CD4-positive, alpha-beta T cell treated with Interferon alpha-2 for 1 hour (primary cell): ENCODE measurements around the gene WDFY3.

Experiments
- DNase-seq, 2 donors: peaks; one replicate each; pipeline ENCODE4 v3.0.0-alpha.2; 2020 to 2022

WDFY3 gene

GRCh38 chr4:84907145-84907544 is 59.3 kb downstream of the WDFY3 start:
- DNase-seq: no peak

GRCh38 chr4:84905646-84906045 is 60.8 kb downstream of the WDFY3 start:
- DNase-seq: no peak

GRCh38 chr4:84901740-84902281 is 64.7 kb downstream of the WDFY3 start:
- no peak for DNase-seq

GRCh38 chr4:84901173-84901572 is 65.3 kb downstream of the WDFY3 start:
- no peak for DNase-seq

- no peak for DNase-seq
These were observed 66.9 kb downstream of the WDFY3 start for GRCh38 chr4:84899616-84900015.

GRCh38 chr4:84897516-84897915 is 69.0 kb downstream of the WDFY3 start:
- no peak for DNase-seq

GRCh38 chr4:84895283-84895682 is 71.2 kb downstream of the WDFY3 start:
- DNase-seq: no peak

- DNase-seq: no peak
These were observed 71.9 kb downstream of the WDFY3 start for GRCh38 chr4:84894621-84895020.

GRCh38 chr4:84892950-84893349 is 73.5 kb downstream of the WDFY3 start:
- DNase-seq: no peak

- DNase-seq: no peak
These were observed 78.7 kb downstream of the WDFY3 start for GRCh38 chr4:84887824-84888223.

- DNase-seq: no peak
These were observed 86.8 kb downstream of the WDFY3 start for GRCh38 chr4:84879651-84880200.

GRCh38 chr4:84878546-84878945 is 87.9 kb downstream of the WDFY3 start:
- DNase-seq: no peak

- DNase-seq: no peak
These were observed 88.4 kb downstream of the WDFY3 start for GRCh38 chr4:84878090-84878489.

- DNase-seq: no peak
These were observed 89.2 kb downstream of the WDFY3 start for GRCh38 chr4:84877051-84877833.

GRCh38 chr4:84875636-84876371 is 90.7 kb downstream of the WDFY3 start:
- no peak for DNase-seq

GRCh38 chr4:84874619-84875018 is 91.9 kb downstream of the WDFY3 start:
- DNase-seq: no peak

- DNase-seq: no peak
These were observed 95.9 kb downstream of the WDFY3 start for GRCh38 chr4:84870398-84871163.

- no peak for DNase-seq
These were observed 100.2 kb downstream of the WDFY3 start for GRCh38 chr4:84866295-84866694.

GRCh38 chr4:84865600-84865999 is 100.9 kb downstream of the WDFY3 start:
- DNase-seq: no peak

- no peak for DNase-seq
These were observed 104.4 kb downstream of the WDFY3 start for GRCh38 chr4:84862064-84862463.

- DNase-seq: no peak
These were observed 109.2 kb downstream of the WDFY3 start for GRCh38 chr4:84857296-84857695.

GRCh38 chr4:84856468-84857049 is 109.9 kb downstream of the WDFY3 start:
- no peak for DNase-seq

GRCh38 chr4:84855774-84856173 is 110.7 kb downstream of the WDFY3 start:
- no peak for DNase-seq
